Aorta (tissue), 5 donors: ENCODE data around the gene CTTNBP2. TPM values are rescaled to one million over a fixed set of nuclear protein-coding genes. Genes with fewer than 3 reads are reported as not detected.

Experiments
- ATAC-seq: fragments of 200-7000 bp; cut with Tn5 transposase; one replicate; pipeline ENCODE4 v1.9.1; 2022; ENCODE audit warnings: moderate library complexity; ENCODE audit not compliant: low FRiP score
- DNase-seq, 2 donors: peaks; one replicate each; pipeline ENCODE4 v3.0.0-alpha.2; 2020
- H3K27ac ChIP-seq, 2 donors: one replicate each; pipeline ENCODE4 v1.5.1; 2013; ENCODE audit warnings: low read length in 2 of 2, mild to moderate bottlenecking in 2 of 2, moderate library complexity in 2 of 2, control low read depth in 1 of 2, inconsistent platforms in 1 of 2, low read depth in 1 of 2
- H3K27me3 ChIP-seq, 2 donors: one replicate each; pipeline ENCODE4 v1.6.1; 2013; ENCODE audit warnings: control low read depth in 1 of 2, low read length in 1 of 2, mild to moderate bottlenecking in 1 of 2, moderate library complexity in 1 of 2; ENCODE audit not compliant: insufficient read depth in 2 of 2, control insufficient read depth in 1 of 2
- H3K36me3 ChIP-seq, 2 donors: one replicate each; pipeline ENCODE4 v1.6.1; 2013; ENCODE audit warnings: control low read depth in 1 of 2, low read length in 1 of 2, mild to moderate bottlenecking in 1 of 2; ENCODE audit not compliant: insufficient read depth in 2 of 2, control insufficient read depth in 1 of 2
- H3K4me1 ChIP-seq, 2 donors: one replicate each; pipeline ENCODE4 v1.6.1; 2013; ENCODE audit warnings: low read length in 2 of 2, control low read depth in 1 of 2, mild to moderate bottlenecking in 1 of 2, moderate library complexity in 1 of 2; ENCODE audit not compliant: insufficient read depth in 2 of 2, control insufficient read depth in 1 of 2
- H3K4me3 ChIP-seq, 2 donors: one replicate each; pipeline ENCODE4 v1.5.1; 2013; ENCODE audit warnings: low read length in 2 of 2, control low read depth in 1 of 2, mild to moderate bottlenecking in 1 of 2
- H3K9me3 ChIP-seq: one replicate; pipeline ENCODE4 v1.6.1; 2013; ENCODE audit warnings: mild to moderate bottlenecking, low read length; ENCODE audit not compliant: control insufficient read depth
- WGBS, 2 donors: extraction: QIAGEN DNeasy Blood & Tissue Kit; methylation state at CpG; one replicate each; pipeline ENCODE4 v1.1.7; 2013; 5-methylcytosine and 5-hydroxymethylcytosine counted together
- intact Hi-C, 2 donors: fragments of 100-400 bp; cut with DNase I; formaldehyde crosslinking; loops; one replicate each; pipeline versions ENCODE4 v1.14.2 to v1.15.0; 2022
- polyA plus RNA-seq, 2 donors: library from polyadenylated mRNA; stranded (reverse); fragments of 200-250 nt; gene quantifications; one replicate each; pipeline ENCODE4 v1.2.3, GENCODE V29; 2013
- total RNA-seq, 2 donors: library from RNA; stranded (reverse); fragmentation: NEBNext Ultra II Directional; extraction: Animal tissue kit (Norgen Biotek cat#: 25700); gene quantifications; one replicate each; pipeline ENCODE4 v1.2.1, GENCODE V29; 2021
- donor health status: healthy with polysubstance abuse.
- donor health status: Bipolar disorder and iron deficiency.
- donor health status: DM: no; HTN: no; CAD: no.
- donor health status: DM: no; HTN: no; CAD: no.
- donor health status: DM: yes; HTN: yes; CAD: no.

CTTNBP2 gene
- total and polyA plus RNA-seq, 4 donors, result 1.2 to 29.6 (median 8.6) TPM

DNA sequence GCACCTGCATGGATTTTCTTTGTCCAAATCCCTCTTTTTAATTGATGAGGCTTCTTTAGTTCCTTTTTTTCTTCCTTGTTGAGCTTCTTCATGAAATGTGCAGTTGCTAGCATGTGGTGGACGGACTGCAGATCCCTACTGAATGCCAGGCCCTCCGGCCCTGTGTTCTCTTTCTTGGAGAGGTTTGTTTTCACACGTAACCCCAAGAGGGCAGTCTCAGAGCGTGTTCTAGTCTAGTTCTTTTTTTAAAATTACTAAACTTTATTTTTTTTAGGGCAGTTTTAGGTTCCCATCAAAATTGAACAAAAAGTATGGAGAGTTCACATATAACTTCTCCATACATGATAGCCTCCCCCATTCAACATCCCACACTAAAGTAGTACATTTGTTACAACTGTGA, 203.4 kb downstream of the CTTNBP2 start:
- Histone ChIP-seq H3K36me3 (no peaks in the 10 kb centered on the region), H3K4me3 (no peak overlapping the region), H3K4me1 (no peaks in the 10 kb centered on the region), H3K27ac (no peak overlapping the region), H3K27me3 (no peaks in the 10 kb centered on the region), H3K9me3 (no peaks in the 10 kb centered on the region)
- 41 to 58% methylated on average over 4 of the region's 4 CpGs for WGBS, 2 donors
- intact Hi-C loops, result loop anchor here in 1 of 2 donors (5.0 kb wide), 1 partner anchor 213 kb away; no protein-coding TSS in a partner anchor
- DNase-seq (no peak), ATAC-seq (no peak)

GRCh38 chr7:117667456-117667855, 205.8 kb downstream of the CTTNBP2 start:
- 78 to 85% methylated on average over 2 of the region's 2 CpGs for WGBS, 2 donors

GRCh38 chr7:117666689-117667088, 206.6 kb downstream of the CTTNBP2 start:
- Histone ChIP-seq H3K4me1 (no peaks in the 10 kb centered on the region), H3K27ac (no peak overlapping the region), H3K9me3 (no peaks in the 10 kb centered on the region), H3K36me3 (no peaks in the 10 kb centered on the region), H3K4me3 (no peak overlapping the region), H3K27me3 (no peaks in the 10 kb centered on the region)
- ATAC-seq (no peak), DNase-seq (no peak)
- 90 to 91% methylated on average over 6 of the region's 6 CpGs for WGBS, 2 donors
- intact Hi-C loops, result no loop called here

More at GRCh38 chr7:117667456-117667855, 205.8 kb downstream of the CTTNBP2 start:
- intact Hi-C loops, result no loop called here
- Histone ChIP-seq H3K27ac (no peak overlapping the region), H3K4me3 (no peak overlapping the region), H3K27me3 (no peaks in the 10 kb centered on the region), H3K9me3 (no peaks in the 10 kb centered on the region), H3K36me3 (no peaks in the 10 kb centered on the region), H3K4me1 (no peaks in the 10 kb centered on the region)
- DNase-seq, result no peak
- no peak for ATAC-seq

DNA sequence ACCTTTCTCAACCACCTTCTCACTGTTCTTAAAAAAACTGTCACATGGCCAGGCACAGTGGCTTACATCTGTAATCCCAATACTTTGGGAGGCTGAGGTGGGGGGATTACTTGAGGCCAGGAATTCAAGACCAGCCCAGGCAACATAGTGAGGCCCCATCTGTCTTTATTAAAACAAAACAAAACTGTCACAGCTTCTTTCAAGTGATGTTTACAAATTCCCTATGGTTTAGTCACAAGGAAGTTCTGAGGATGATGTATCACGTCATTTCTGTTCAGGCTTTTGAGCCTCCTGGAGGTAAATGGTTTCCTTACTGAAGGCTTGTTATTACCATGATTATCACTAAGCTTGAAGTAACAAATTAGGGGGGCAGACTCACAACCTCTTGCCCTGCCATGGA, 207.2 kb downstream of the CTTNBP2 start:
- no peak for DNase-seq
- intact Hi-C loops, result no loop called here
- H3K4me1 ChIP-seq, result no peaks in the 10 kb centered on the region
- H3K9me3 ChIP-seq, result no peaks in the 10 kb centered on the region
- no peaks in the 10 kb centered on the region for H3K27me3 ChIP-seq
- no peak overlapping the region for H3K27ac ChIP-seq
- H3K4me3 ChIP-seq, result no peak overlapping the region
- H3K36me3 ChIP-seq, result no peaks in the 10 kb centered on the region
- 78 to 89% methylated on average over 1 of the region's 1 CpG for WGBS, 2 donors
- no peak for ATAC-seq

GRCh38 chr7:117665368-117665767, 207.9 kb downstream of the CTTNBP2 start:
- Histone ChIP-seq H3K4me1 (no peaks in the 10 kb centered on the region), H3K9me3 (no peaks in the 10 kb centered on the region), H3K27me3 (no peaks in the 10 kb centered on the region), H3K36me3 (no peaks in the 10 kb centered on the region), H3K27ac (no peak overlapping the region), H3K4me3 (no peak overlapping the region)
- no peak for ATAC-seq
- intact Hi-C loops, result no loop called here
- DNase-seq, result no peak

GRCh38 chr7:117664047-117664446, 209.2 kb downstream of the CTTNBP2 start:
- Histone ChIP-seq H3K27ac (no peak overlapping the region), H3K4me1 (no peaks in the 10 kb centered on the region), H3K27me3 (no peaks in the 10 kb centered on the region), H3K36me3 (no peaks in the 10 kb centered on the region), H3K9me3 (no peaks in the 10 kb centered on the region), H3K4me3 (no peak overlapping the region)
- DNase-seq, result no peak
- ATAC-seq, result no peak
- WGBS, 2 donors, result 90 to 92% methylated on average over 3 of the region's 3 CpGs
- intact Hi-C loops, result no loop called here

- ATAC-seq (no peak), DNase-seq (no peak)
- Histone ChIP-seq H3K36me3 (no peaks in the 10 kb centered on the region), H3K4me1 (no peaks in the 10 kb centered on the region), H3K9me3 (no peaks in the 10 kb centered on the region), H3K4me3 (no peak overlapping the region), H3K27ac (no peak overlapping the region), H3K27me3 (no peaks in the 10 kb centered on the region)
- intact Hi-C loops, result no loop called here
- WGBS, 2 donors, result 86 to 87% methylated on average over 2 of the region's 2 CpGs
These were observed 211.9 kb downstream of the CTTNBP2 start for GRCh38 chr7:117661328-117661727.
